Subcutaneous adipose tissue (tissue), 4 donors: ENCODE results near the gene ZNF823. TPM values are rescaled to one million over a fixed set of nuclear protein-coding genes. Genes with fewer than 3 reads are reported as not detected.

Experiments used
- total RNA-seq, 4 donors: library from RNA; depleted of rRNA; stranded (reverse); fragments of >200 nt; gene quantifications; one replicate each; pipeline ENCODE4 v1.1.0, GENCODE V29; 2016
- TF ChIP-seq, protein P1 (sequence below): fragments of 450-650 bp; IDR thresholded peaks from one replicate; pipeline ENCODE4 v1.5.1; 2016; ENCODE audit warnings: low read depth, mild to moderate bottlenecking, control low read depth, antibody characterized with exemption, moderate library complexity

ZNF823 gene
- total RNA-seq, 4 donors from 2014 or later = 6.4 to 9.3 (median 8.2) TPM

DNA sequence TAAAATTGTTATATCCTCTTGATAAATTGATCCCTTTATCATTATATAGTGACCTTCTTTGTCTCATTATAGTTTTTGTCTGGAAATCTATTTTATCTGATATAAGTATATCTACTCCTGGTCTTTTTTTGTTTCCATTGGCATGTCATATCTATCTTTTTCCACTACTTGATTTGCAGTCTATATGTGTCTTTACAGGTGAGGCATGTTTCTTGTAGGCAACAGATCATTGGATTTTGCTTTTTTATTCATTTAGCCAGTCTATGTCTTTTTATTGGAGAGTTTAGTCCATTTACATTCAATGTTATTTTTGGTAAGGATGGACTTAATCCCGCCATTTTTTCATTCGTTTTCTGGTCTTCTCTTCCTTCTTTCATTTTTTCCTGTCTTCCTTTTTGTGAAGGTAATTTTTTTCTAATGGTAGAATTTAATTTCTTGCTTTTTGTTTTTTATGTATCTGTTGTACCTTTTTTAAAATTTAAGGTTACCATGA, 13.5 kb upstream of the ZNF823 start:
- TF ChIP-seq, protein P1, sequence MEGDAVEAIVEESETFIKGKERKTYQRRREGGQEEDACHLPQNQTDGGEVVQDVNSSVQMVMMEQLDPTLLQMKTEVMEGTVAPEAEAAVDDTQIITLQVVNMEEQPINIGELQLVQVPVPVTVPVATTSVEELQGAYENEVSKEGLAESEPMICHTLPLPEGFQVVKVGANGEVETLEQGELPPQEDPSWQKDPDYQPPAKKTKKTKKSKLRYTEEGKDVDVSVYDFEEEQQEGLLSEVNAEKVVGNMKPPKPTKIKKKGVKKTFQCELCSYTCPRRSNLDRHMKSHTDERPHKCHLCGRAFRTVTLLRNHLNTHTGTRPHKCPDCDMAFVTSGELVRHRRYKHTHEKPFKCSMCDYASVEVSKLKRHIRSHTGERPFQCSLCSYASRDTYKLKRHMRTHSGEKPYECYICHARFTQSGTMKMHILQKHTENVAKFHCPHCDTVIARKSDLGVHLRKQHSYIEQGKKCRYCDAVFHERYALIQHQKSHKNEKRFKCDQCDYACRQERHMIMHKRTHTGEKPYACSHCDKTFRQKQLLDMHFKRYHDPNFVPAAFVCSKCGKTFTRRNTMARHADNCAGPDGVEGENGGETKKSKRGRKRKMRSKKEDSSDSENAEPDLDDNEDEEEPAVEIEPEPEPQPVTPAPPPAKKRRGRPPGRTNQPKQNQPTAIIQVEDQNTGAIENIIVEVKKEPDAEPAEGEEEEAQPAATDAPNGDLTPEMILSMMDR = no peak

DNA sequence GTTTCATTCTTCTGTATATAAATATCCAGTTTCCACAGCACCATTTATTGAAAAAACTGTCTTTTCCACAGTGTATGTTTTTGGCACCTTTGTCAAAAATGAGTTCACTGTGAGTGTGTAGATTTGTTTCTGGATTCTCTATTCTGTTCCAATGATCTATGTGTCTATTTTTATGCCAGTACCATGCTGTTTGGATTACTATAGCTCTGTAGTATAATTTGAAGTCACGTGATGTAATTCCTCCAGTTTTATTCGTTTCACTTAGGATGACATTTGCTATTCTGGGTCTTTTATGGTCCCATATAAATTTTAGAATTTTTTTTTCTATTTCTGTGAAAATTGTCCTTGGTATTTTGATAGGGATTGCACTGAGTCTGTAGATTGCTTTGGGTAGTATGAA, 11.0 kb upstream of the ZNF823 start:
- TF ChIP-seq, protein P1 = no peak

DNA sequence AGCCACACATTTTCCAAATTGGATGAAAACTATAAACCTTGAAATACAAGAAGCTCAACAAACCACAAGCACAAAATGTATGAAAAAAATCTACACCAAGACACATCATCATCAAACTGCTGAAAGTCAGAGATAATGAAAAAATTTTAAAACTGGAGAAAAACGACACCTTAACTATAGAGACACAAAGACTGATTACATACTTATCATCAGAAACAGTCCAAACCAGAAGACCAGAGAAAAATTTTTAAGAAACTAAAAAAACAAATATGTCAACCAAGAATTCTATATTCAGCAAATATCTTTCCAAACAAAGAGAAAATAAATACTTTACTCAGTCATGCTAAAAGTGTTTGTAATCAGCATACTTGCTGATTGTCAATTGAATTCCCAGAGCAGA, 8.5 kb upstream of the ZNF823 start:
- TF ChIP-seq, protein P1 = no peak

DNA sequence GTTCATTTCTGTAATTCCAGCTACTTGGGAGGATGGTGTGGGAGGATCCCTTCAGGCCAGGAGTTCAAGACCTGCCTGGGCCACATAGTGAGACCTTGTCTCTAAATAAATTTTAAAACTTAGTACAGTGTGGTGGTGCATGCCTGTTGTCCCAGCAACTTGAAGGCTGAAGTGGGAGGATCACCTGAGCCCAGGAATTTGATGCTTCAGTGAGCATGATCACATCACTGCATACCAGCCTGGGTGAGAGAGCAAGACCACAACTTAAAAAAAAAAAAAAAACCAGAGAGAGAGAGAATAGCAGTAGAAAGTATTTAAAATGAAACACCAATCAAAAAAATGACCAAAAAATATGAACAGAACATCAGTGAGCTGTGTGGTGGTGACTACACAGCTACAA, 7.1 kb upstream of the ZNF823 start:
- TF ChIP-seq, protein P1 = no peak

DNA sequence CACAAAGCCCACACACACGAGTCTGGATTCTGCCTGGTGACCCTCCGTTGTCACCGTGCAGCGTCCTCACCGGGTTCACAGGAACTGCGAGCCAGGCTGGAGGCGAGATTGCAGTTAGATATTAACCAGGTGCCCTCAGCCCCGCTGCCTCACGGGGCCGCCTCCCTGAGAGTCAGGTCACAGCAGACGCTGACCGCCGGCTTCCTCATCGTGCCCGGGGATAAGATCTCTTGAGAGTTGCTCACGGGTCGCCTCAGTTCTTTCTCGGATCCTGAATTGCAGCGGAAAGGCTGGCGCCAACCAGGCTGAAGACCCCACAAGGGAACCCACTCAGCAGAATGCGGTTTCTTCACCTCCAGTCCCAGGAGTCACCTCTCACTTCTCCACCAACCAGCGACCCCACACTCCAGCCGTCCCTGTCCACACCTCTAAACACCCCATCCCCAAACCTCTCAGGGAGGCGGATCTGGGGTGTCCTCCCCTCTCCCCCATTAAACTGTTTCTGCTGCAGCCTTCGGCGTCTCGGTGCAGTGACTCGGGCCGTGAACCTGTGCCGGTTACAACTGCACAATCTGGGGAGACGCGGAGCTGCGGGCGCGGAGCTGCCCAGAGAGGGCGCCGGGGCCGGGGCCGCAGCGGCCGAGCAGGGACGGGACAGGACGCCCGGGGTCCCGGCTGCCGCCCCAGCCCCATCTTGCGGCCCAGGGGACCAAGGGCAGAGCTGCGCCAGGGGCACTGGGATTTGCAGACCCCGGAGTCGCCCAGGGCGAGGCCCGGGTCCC, 591 bp downstream of the ZNF823 start:
- TF ChIP-seq, protein P1 = no peak

DNA sequence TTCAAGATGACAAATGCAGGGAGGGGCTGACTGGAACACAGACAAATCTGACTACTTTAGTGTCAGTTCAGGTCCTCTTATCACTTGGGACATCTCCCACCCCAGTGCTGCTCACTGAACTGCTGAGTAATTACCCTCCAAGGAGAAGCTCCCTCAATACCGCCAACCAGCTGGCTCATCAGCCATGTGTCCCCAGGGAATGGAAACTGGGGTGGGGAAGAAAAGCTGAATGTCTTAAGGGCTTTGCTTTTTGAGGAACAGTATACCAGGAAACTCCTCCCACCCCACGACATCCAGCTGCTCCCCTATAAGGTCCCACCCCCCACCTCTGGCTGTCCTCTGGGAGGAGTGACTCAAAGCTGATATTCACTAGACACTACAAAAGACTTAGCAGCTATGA, 2.0 kb downstream of the ZNF823 start:
- TF ChIP-seq, protein P1 = no peak

DNA sequence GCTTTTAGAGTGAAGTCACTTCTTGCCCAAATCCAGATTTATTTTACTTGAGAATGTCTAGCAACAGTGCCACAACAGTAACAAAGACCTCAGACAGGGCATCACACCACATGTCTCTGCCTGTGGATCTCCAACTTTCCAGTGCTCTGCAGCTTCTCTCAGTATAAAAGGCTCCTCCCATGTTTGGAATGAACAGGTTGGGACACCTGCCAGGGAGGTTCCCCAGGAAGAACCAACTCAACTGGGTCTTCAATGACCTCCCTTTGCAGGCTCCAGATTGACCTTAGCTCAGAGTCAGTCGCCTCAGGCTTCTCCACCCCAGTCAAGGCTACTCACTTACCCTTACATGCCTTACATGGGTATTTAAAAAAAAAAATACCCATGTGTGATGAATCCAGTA, 3.4 kb downstream of the ZNF823 start:
- TF ChIP-seq, protein P1 = no peak
